ENCODE data around the gene NUDT7.

NUDT7 gene

GRCh38 chr16:77780378-77780837, 58.1 kb downstream of the NUDT7 start:
- no peak for DNase-seq (ENCODE audit: low read depth in 2 of 2)

GRCh38 chr16:77781091-77781490, 58.8 kb downstream of the NUDT7 start:
- no peak for DNase-seq (ENCODE audit: low read depth in 2 of 2)

GRCh38 chr16:77782694-77783093, 60.4 kb downstream of the NUDT7 start:
- no peak for DNase-seq (ENCODE audit: low read depth in 2 of 2)

- DNase-seq (ENCODE audit: low read depth in 2 of 2), result no peak
Observed at GRCh38 chr16:77784441-77785372, 62.4 kb downstream of the NUDT7 start.

GRCh38 chr16:77785373-77785764, 63.1 kb downstream of the NUDT7 start:
- DNase-seq (ENCODE audit: low read depth in 2 of 2), result no peak

- no peak for DNase-seq (ENCODE audit: low read depth in 2 of 2)
Observed at GRCh38 chr16:77786186-77786847, 64.0 kb downstream of the NUDT7 start.

GRCh38 chr16:77787452-77787851, 65.1 kb downstream of the NUDT7 start:
- no peak for DNase-seq (ENCODE audit: low read depth in 2 of 2)

- no peak for DNase-seq (ENCODE audit: low read depth in 2 of 2)
Observed at GRCh38 chr16:77788181-77789084, 66.1 kb downstream of the NUDT7 start, which contains the start of gene VAT1L. TSS of gene VAT1L (plus strand) at chr16:77788564. CDS start at chr16:77788683, 119 bp downstream.

GRCh38 chr16:77789085-77790008, 67.0 kb downstream of the NUDT7 start:
- no peak for DNase-seq (ENCODE audit: low read depth in 2 of 2)

GRCh38 chr16:77790009-77790372, 67.7 kb downstream of the NUDT7 start:
- DNase-seq (ENCODE audit: low read depth in 2 of 2), result no peak

- DNase-seq (ENCODE audit: low read depth in 2 of 2), result no peak
Observed at GRCh38 chr16:77790912-77791311, 68.6 kb downstream of the NUDT7 start.

All from stimulated activated CD4-positive, alpha-beta T cell treated with anti-CD3 and anti-CD28 coated beads, Interleukin-1b, Interleukin-23, amount 100 ng/mL, for 1 hour (primary cell).